B cell (primary cell): ENCODE measurements around the gene TMC3.

ENCODE experiments used
- EZH2 ChIP-seq: IDR thresholded peaks from 2 replicates; pipeline ENCODE4 v1.6.1; 2012; ENCODE audit warnings: borderline replicate concordance, low read depth, mild to moderate bottlenecking, moderate library complexity, low read length; ENCODE audit not compliant: insufficient read depth, poor library complexity, severe bottlenecking
- TF ChIP-seq, protein P1 (sequence below): fragments of 200-600 bp; IDR thresholded peaks from one replicate; pipeline ENCODE4 v1.8.0; 2022; ENCODE audit warnings: antibody characterized with exemption, mild to moderate bottlenecking

- TF ChIP-seq, protein P1, sequence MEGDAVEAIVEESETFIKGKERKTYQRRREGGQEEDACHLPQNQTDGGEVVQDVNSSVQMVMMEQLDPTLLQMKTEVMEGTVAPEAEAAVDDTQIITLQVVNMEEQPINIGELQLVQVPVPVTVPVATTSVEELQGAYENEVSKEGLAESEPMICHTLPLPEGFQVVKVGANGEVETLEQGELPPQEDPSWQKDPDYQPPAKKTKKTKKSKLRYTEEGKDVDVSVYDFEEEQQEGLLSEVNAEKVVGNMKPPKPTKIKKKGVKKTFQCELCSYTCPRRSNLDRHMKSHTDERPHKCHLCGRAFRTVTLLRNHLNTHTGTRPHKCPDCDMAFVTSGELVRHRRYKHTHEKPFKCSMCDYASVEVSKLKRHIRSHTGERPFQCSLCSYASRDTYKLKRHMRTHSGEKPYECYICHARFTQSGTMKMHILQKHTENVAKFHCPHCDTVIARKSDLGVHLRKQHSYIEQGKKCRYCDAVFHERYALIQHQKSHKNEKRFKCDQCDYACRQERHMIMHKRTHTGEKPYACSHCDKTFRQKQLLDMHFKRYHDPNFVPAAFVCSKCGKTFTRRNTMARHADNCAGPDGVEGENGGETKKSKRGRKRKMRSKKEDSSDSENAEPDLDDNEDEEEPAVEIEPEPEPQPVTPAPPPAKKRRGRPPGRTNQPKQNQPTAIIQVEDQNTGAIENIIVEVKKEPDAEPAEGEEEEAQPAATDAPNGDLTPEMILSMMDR, result peak; percentile 84
- no peak for TF ChIP-seq EZH2
Observed at GRCh38 chr15:81400640-81401236, 26.7 kb upstream of the TMC3 start.
